22Rv1 (cell line): Measurements from ENCODE around the gene CERK.

Experiments
- ZFX ChIP-seq: fragments of 450-650 bp; IDR thresholded peaks from 2 replicates; pipeline ENCODE4 v1.6.1; 2017; ENCODE audit warnings: antibody characterized with exemption, borderline replicate concordance
- TF ChIP-seq, protein P1 (sequence below): fragments of 450-650 bp; IDR thresholded peaks from 2 replicates; pipeline ENCODE4 v1.5.1; 2017; ENCODE audit warnings: mild to moderate bottlenecking

- TF ChIP-seq, protein P1, sequence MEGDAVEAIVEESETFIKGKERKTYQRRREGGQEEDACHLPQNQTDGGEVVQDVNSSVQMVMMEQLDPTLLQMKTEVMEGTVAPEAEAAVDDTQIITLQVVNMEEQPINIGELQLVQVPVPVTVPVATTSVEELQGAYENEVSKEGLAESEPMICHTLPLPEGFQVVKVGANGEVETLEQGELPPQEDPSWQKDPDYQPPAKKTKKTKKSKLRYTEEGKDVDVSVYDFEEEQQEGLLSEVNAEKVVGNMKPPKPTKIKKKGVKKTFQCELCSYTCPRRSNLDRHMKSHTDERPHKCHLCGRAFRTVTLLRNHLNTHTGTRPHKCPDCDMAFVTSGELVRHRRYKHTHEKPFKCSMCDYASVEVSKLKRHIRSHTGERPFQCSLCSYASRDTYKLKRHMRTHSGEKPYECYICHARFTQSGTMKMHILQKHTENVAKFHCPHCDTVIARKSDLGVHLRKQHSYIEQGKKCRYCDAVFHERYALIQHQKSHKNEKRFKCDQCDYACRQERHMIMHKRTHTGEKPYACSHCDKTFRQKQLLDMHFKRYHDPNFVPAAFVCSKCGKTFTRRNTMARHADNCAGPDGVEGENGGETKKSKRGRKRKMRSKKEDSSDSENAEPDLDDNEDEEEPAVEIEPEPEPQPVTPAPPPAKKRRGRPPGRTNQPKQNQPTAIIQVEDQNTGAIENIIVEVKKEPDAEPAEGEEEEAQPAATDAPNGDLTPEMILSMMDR: no peak
- TF ChIP-seq ZFX: no peak
Measured at GRCh38 chr22:46727813-46728364, 10.2 kb downstream of the CERK start.
